Measurements from ENCODE around the gene SMCP.
A peak's percentile ranks its signal among the peaks of the same experiment; 100 is the strongest.

The SMCP gene

GRCh38 chr1:152869808-152870419, 8.2 kb upstream of the SMCP start:
- H4K20me1 ChIP-seq (ENCODE audit: insufficient read depth, low read length) = no peaks in the 10 kb centered on the region
- H3K9me3 ChIP-seq (replicated peaks; ENCODE audit: insufficient read depth, low read length) = no peaks in the 10 kb centered on the region
- TF ChIP-seq CTCF (IDR thresholded peaks at IDR 0.05; ENCODE audit: low read length) (peak; percentile 82), EZH2phosphoT487 (IDR thresholded peaks at IDR 0.05; ENCODE audit: low read length) (no peak)
- H3K4me3 ChIP-seq (ENCODE audit: low read length) = no peak overlapping the region
- H3K79me2 ChIP-seq (ENCODE audit: low read length) = no peaks in the 10 kb centered on the region
- no peaks in the 10 kb centered on the region for H3K9me2 ChIP-seq (replicated peaks; ENCODE audit: insufficient read depth, low read length)
- no peak overlapping the region for H2AFZ ChIP-seq (ENCODE audit: low read length)
- no peaks in the 10 kb centered on the region for H3K27me3 ChIP-seq (replicated peaks; ENCODE audit: insufficient read depth, low read length)
- H3K4me1 ChIP-seq (ENCODE audit: low read length) = peaks cover 12% of the 10 kb centered on the region
- H3K4me2 ChIP-seq (ENCODE audit: low read depth, low read length) = no peak overlapping the region
- H3F3A ChIP-seq (ENCODE audit: insufficient read depth, low read length) = no peaks in the 10 kb centered on the region
- no peak overlapping the region for H3K27ac ChIP-seq (ENCODE audit: low read length)
- H3K9ac ChIP-seq (ENCODE audit: low read length) = no peak overlapping the region
- DNase-seq = peak; percentile 77
- H3K36me3 ChIP-seq (replicated peaks; ENCODE audit: insufficient read depth, low read length) = no peaks in the 10 kb centered on the region

GRCh38 chr1:152870831-152871730, 7.0 kb upstream of the SMCP start:
- Histone ChIP-seq H3F3A (ENCODE audit: insufficient read depth, low read length) (no peaks in the 10 kb centered on the region), H3K36me3 (replicated peaks; ENCODE audit: insufficient read depth, low read length) (no peaks in the 10 kb centered on the region), H3K4me3 (ENCODE audit: low read length) (peak overlapping the region; percentile 16; the same call in 1 of the 2 replicates), H3K4me1 (ENCODE audit: low read length) (peaks cover 12% of the 10 kb centered on the region), H3K9me2 (replicated peaks; ENCODE audit: insufficient read depth, low read length) (no peaks in the 10 kb centered on the region), H4K20me1 (ENCODE audit: insufficient read depth, low read length) (no peaks in the 10 kb centered on the region), H3K27ac (ENCODE audit: low read length) (no peak overlapping the region), H3K9me3 (replicated peaks; ENCODE audit: insufficient read depth, low read length) (no peaks in the 10 kb centered on the region), H3K79me2 (ENCODE audit: low read length) (no peaks in the 10 kb centered on the region), H3K9ac (ENCODE audit: low read length) (no peak overlapping the region), H3K4me2 (ENCODE audit: low read depth, low read length) (peak overlapping the region; percentile 61), H2AFZ (ENCODE audit: low read length) (peak overlapping the region; percentile 78), H3K27me3 (replicated peaks; ENCODE audit: insufficient read depth, low read length) (no peaks in the 10 kb centered on the region)
- TF ChIP-seq CTCF (IDR thresholded peaks at IDR 0.05; ENCODE audit: low read length) (peak; percentile 83), EZH2phosphoT487 (IDR thresholded peaks at IDR 0.05; ENCODE audit: low read length) (no peak)
- DNase-seq = peak; percentile 74

- H3K4me3 ChIP-seq (ENCODE audit: low read length) = peak overlapping the region; percentile 15; the same call in 1 of the 2 replicates
- H4K20me1 ChIP-seq (ENCODE audit: insufficient read depth, low read length) = no peaks in the 10 kb centered on the region
- no peak overlapping the region for H3K9ac ChIP-seq (ENCODE audit: low read length)
- H3K79me2 ChIP-seq (ENCODE audit: low read length) = no peaks in the 10 kb centered on the region
- H3K9me3 ChIP-seq (replicated peaks; ENCODE audit: insufficient read depth, low read length) = no peaks in the 10 kb centered on the region
- no peaks in the 10 kb centered on the region for H3K27me3 ChIP-seq (replicated peaks; ENCODE audit: insufficient read depth, low read length)
- H3K9me2 ChIP-seq (replicated peaks; ENCODE audit: insufficient read depth, low read length) = no peaks in the 10 kb centered on the region
- H2AFZ ChIP-seq (ENCODE audit: low read length) = peak overlapping the region; percentile 78
- H3K27ac ChIP-seq (ENCODE audit: low read length) = no peak overlapping the region
- H3F3A ChIP-seq (ENCODE audit: insufficient read depth, low read length) = no peaks in the 10 kb centered on the region
- DNase-seq = peak; percentile 25
- peaks cover 12% of the 10 kb centered on the region for H3K4me1 ChIP-seq (ENCODE audit: low read length)
- H3K4me2 ChIP-seq (ENCODE audit: low read depth, low read length) = peak overlapping the region; percentile 61
- H3K36me3 ChIP-seq (replicated peaks; ENCODE audit: insufficient read depth, low read length) = no peaks in the 10 kb centered on the region
- no peak for TF ChIP-seq CTCF (IDR thresholded peaks at IDR 0.05; ENCODE audit: low read length)
- no peak for TF ChIP-seq EZH2phosphoT487 (IDR thresholded peaks at IDR 0.05; ENCODE audit: low read length)
- no peak for TF ChIP-seq EZH2 (optimal IDR thresholded peaks at IDR 0.05; ENCODE audit: low read depth, low read length)
Measured at GRCh38 chr1:152871731-152872126, 6.4 kb upstream of the SMCP start.
